Tibial nerve (tissue), 4 donors: Measurements from ENCODE around the gene CYP4A22.

Source experiments
- CTCF ChIP-seq, 5 experiments: fragments of 200-600 bp in 3 of 5; fragments of 450-650 bp in 2 of 5; sonication (generic) in 3 of 5; IDR thresholded peaks; one replicate each; pipeline ENCODE4 v1.5.1; 2016 to 2019; ENCODE audit warnings: antibody characterized with exemption in 5 of 5, mild to moderate bottlenecking in 3 of 5, moderate library complexity in 2 of 5
- EP300 ChIP-seq, 2 donors: sonication (generic); formaldehyde crosslinking; IDR thresholded peaks; one replicate each; pipeline ENCODE4 v1.6.1; 2017; ENCODE audit warnings: antibody characterized with exemption in 2 of 2, mild to moderate bottlenecking in 1 of 2
- POLR2A ChIP-seq, 2 donors: fragments of 450-650 bp; IDR thresholded peaks; one replicate each; pipeline ENCODE4 v1.6.1; 2017; ENCODE audit warnings: antibody characterized with exemption in 2 of 2, mild to moderate bottlenecking in 2 of 2, moderate library complexity in 2 of 2

- TF ChIP-seq CTCF (IDR thresholded peaks at IDR 0.05) (no peak), POLR2A (IDR thresholded peaks at IDR 0.05) (no peak), EP300 (IDR thresholded peaks at IDR 0.05) (no peak)
Observed at GRCh38 chr1:47104816-47105215, 32.4 kb upstream of the CYP4A22 start.
